HepG2 (cell line): ENCODE results near the gene COL5A1.

Source experiments
- MEIS2 ChIP-seq: sonication (generic); formaldehyde crosslinking; IDR thresholded peaks from 2 replicates; pipeline ENCODE4 v1.9.0; 2021; ENCODE audit warnings: mild to moderate bottlenecking, missing genetic modification reagents
- NFIC ChIP-seq: IDR thresholded peaks from 2 replicates; pipeline ENCODE4 v1.6.1; 2012; ENCODE audit warnings: mild to moderate bottlenecking, low read length, inconsistent platforms
- TCF12 ChIP-seq, 2 experiments: fragments of 450-650 bp in 1 of 2; sonication (generic) in 1 of 2; formaldehyde crosslinking in 1 of 2; IDR thresholded peaks; 2 replicates each; pipeline versions ENCODE4 v1.6.1 to v1.8.0; 2017 to 2022; ENCODE audit warnings: antibody characterized with exemption in 1 of 2, mild to moderate bottlenecking in 1 of 2, missing genetic modification reagents in 1 of 2, moderate library complexity in 1 of 2
- UBTF ChIP-seq: sonication (generic); formaldehyde crosslinking; IDR thresholded peaks from 2 replicates; pipeline ENCODE4 v1.4.0; 2020; ENCODE audit warnings: mild to moderate bottlenecking, missing genetic modification reagents

DNA sequence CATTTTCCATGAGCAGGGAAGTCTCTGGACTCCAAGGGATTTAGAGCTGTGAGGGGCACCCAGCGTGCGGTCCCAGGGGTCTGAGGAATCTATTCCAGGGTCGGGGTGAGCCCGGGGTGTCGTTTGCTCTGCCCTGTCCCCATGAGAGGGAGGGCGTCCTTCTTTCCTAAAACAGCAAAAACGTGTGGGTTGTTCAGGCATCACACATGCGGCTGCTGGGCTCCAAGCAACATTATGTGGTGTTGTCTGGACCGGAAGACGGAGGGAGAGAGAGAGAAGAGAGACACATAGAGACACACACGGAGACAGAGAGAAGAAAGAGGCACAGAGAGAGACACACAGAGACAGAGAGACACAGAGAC is 42.7 kb upstream of the COL5A1 start:
- TF ChIP-seq TCF12 (IDR thresholded peaks at IDR 0.05) (no peak), TCF12 (CRISPR knock-in tag; IDR thresholded peaks at IDR 0.05) (no peak), NFIC (no peak), MEIS2 (no peak), UBTF (CRISPR knock-in tag) (no peak)
